HCT116 (cell line): ENCODE results near the gene GPC1. TPM values are rescaled to one million over a fixed set of nuclear protein-coding genes. Genes with fewer than 3 reads are reported as not detected.

Experiments used
- ATAC-seq: fragments of 200-7000 bp; cut with Tn5 transposase; 2 replicates; pipeline ENCODE4 v1.9.1; 2020; ENCODE audit warnings: mild to moderate bottlenecking, moderate library complexity
- BruUV-seq: library from RNA; stranded (reverse); fragments of 400-500 nt; replicated peaks from 2 replicates; lab custom pipeline; 2021; lab: Mats Ljungman, UMichigan
- CTCF ChIA-PET: fragments of 300-600 bp; sonication (Branson Sonifier 250); formaldehyde crosslinking; loops from one replicate; lab custom pipeline; 2021; ENCODE audit warnings: antibody characterized with exemption; lab: Charles Lee
- POLR2A ChIA-PET: fragments of 300-600, 350-600 bp; sonication (Branson Sonifier 250); formaldehyde crosslinking; loops from one replicate; lab custom pipeline; 2021; ENCODE audit warnings: antibody characterized with exemption; lab: Charles Lee
- RAD21 ChIA-PET, 2 experiments: fragments of 300-600 bp; sonication (Branson Sonifier 250); formaldehyde crosslinking; loops; one replicate each; lab custom pipeline; 2023; ENCODE audit warnings: low total read pairs in 2 of 2; ENCODE audit not compliant: uncharacterized antibody in 2 of 2, unreplicated experiment in 2 of 2, low non-redundant PET in 1 of 2; lab: Charles Lee
- DNase-seq: peaks from one replicate; pipeline ENCODE4 v3.0.0-alpha.2; 2010; ENCODE audit warnings: low read depth, low spot score
- H2AFZ ChIP-seq: fragments of 200-600 bp; shearing (Covaris generic), sonication (generic); 2 replicates; pipeline ENCODE4 v1.6.1; 2017; ENCODE audit warnings: low read depth, mixed run types, mixed read lengths, antibody characterized with exemption, low read length; ENCODE audit not compliant: poor library complexity, severe bottlenecking
- H3K27ac ChIP-seq: 2 replicates; pipeline ENCODE4 v1.5.1; 2012; ENCODE audit warnings: low read depth, low read length
- H3K27me3 ChIP-seq: fragments of 200-600 bp; sonication (generic); 2 replicates; pipeline ENCODE4 v1.6.1; 2016; ENCODE audit warnings: mixed run types, low read length, mixed read lengths; ENCODE audit not compliant: insufficient read depth
- H3K36me3 ChIP-seq, 2 experiments: fragments of 200-500 bp in 1 of 2; fragments of 200-600 bp in 1 of 2; sonication (Bioruptor generic) in 1 of 2; sonication (generic) in 1 of 2; 2 replicates each; pipeline versions ENCODE4 v1.5.1 to v1.6.1; 2014 to 2016; ENCODE audit warnings: low read length in 2 of 2, inconsistent platforms in 1 of 2, mixed read lengths in 1 of 2, mixed run types in 1 of 2; ENCODE audit not compliant: insufficient read depth in 2 of 2, control insufficient read depth in 1 of 2
- H3K4me1 ChIP-seq, 2 experiments: fragments of 200-600 bp in 1 of 2; sonication (generic) in 1 of 2; 2 replicates each; pipeline versions ENCODE4 v1.5.1 to v1.6.1; 2012 to 2017; ENCODE audit warnings: low read length in 2 of 2, inconsistent platforms in 1 of 2, mild to moderate bottlenecking in 1 of 2, mixed read lengths in 1 of 2, mixed run types in 1 of 2, moderate library complexity in 1 of 2; ENCODE audit not compliant: insufficient read depth in 2 of 2, control insufficient read depth in 1 of 2
- H3K4me2 ChIP-seq: fragments of 200-600 bp; sonication (generic); 2 replicates; pipeline ENCODE4 v1.6.1; 2017; ENCODE audit warnings: mixed run types, low read length, mixed read lengths
- H3K4me3 ChIP-seq, 2 experiments: fragments of 200-600 bp in 1 of 2; sonication (generic) in 1 of 2; replicated peaks in 1 of 2; 2 replicates each; pipeline ENCODE4 v1.5.1; 2011 to 2016; ENCODE audit warnings: low read length in 2 of 2, control low read depth in 1 of 2, low read depth in 1 of 2, mild to moderate bottlenecking in 1 of 2, mixed read lengths in 1 of 2, mixed run types in 1 of 2
- H3K79me2 ChIP-seq: fragments of 200-600 bp; sonication (generic); 2 replicates; pipeline ENCODE4 v1.6.1; 2017; ENCODE audit warnings: mild to moderate bottlenecking, mixed run types, low read length, moderate library complexity, mixed read lengths; ENCODE audit not compliant: insufficient read depth
- H3K9ac ChIP-seq: fragments of 200-600 bp; sonication (generic); 2 replicates; pipeline ENCODE4 v1.6.1; 2016; ENCODE audit warnings: low read length, mixed read lengths
- H3K9me2 ChIP-seq: fragments of 200-600 bp; sonication (generic), shearing (Covaris generic); 2 replicates; pipeline ENCODE4 v1.6.1; 2017; ENCODE audit warnings: mixed run types, mild to moderate bottlenecking, moderate library complexity; ENCODE audit not compliant: insufficient read depth
- H3K9me3 ChIP-seq, 2 experiments: fragments of 200-500 bp in 1 of 2; fragments of 200-600 bp in 1 of 2; sonication (Bioruptor generic) in 1 of 2; sonication (generic) in 1 of 2; 2 replicates each; pipeline ENCODE4 v1.6.1; 2014 to 2017; ENCODE audit warnings: low read length in 2 of 2, mixed read lengths in 2 of 2, inconsistent platforms in 1 of 2, low read depth in 1 of 2, mild to moderate bottlenecking in 1 of 2, mixed run types in 1 of 2, moderate library complexity in 1 of 2; ENCODE audit not compliant: control insufficient read depth in 1 of 2, insufficient read depth in 1 of 2
- H4K20me1 ChIP-seq: fragments of 200-600 bp; sonication (generic), shearing (Covaris generic); 2 replicates; pipeline ENCODE4 v1.6.1; 2017; ENCODE audit warnings: mixed run types, mild to moderate bottlenecking, moderate library complexity; ENCODE audit not compliant: insufficient read depth
- ATF3 ChIP-seq: IDR thresholded peaks from 2 replicates; pipeline ENCODE4 v1.6.1; 2012
- CBX3 ChIP-seq: IDR thresholded peaks from 2 replicates; pipeline ENCODE4 v1.6.1; 2012; ENCODE audit warnings: low read depth
- EGR1 ChIP-seq: IDR thresholded peaks from 2 replicates; pipeline ENCODE4 v1.6.1; 2012; ENCODE audit warnings: low read depth
- ELF1 ChIP-seq: IDR thresholded peaks from 2 replicates; pipeline ENCODE4 v1.6.1; 2012; ENCODE audit warnings: low read depth, borderline replicate concordance
- EZH2 ChIP-seq: fragments of 200-600 bp; sonication (generic); IDR thresholded peaks from 2 replicates; pipeline ENCODE4 v1.6.1; 2017; ENCODE audit warnings: antibody characterized with exemption, mixed run types
- EZH2phosphoT487 ChIP-seq: fragments of 200-600 bp; IDR thresholded peaks from 2 replicates; pipeline ENCODE4 v1.6.1; 2018; ENCODE audit warnings: antibody characterized with exemption, borderline replicate concordance
- JUND ChIP-seq: IDR thresholded peaks from 2 replicates; pipeline ENCODE4 v1.6.1; 2012
- MAX ChIP-seq: IDR thresholded peaks from 2 replicates; pipeline ENCODE4 v1.6.1; 2012
- POLR2A ChIP-seq: IDR thresholded peaks from 2 replicates; pipeline ENCODE4 v1.7.0; 2011; ENCODE audit warnings: borderline replicate concordance; ENCODE audit not compliant: insufficient read depth, insufficient read length; ENCODE audit errors: extremely low read depth
- POLR2AphosphoS5 ChIP-seq: IDR thresholded peaks from 2 replicates; pipeline ENCODE4 v1.6.1; 2011; ENCODE audit warnings: mild to moderate bottlenecking, low read depth, low read length, moderate library complexity
- RAD21 ChIP-seq: IDR thresholded peaks from 2 replicates; pipeline ENCODE4 v1.6.1; 2012; ENCODE audit warnings: low read depth, mild to moderate bottlenecking
- REST ChIP-seq: IDR thresholded peaks from 2 replicates; pipeline ENCODE4 v1.6.1; 2012; ENCODE audit warnings: low read depth
- SIN3A ChIP-seq: IDR thresholded peaks from 2 replicates; pipeline ENCODE4 v1.6.1; 2012; ENCODE audit warnings: low read depth
- SP1 ChIP-seq: IDR thresholded peaks from 2 replicates; pipeline ENCODE4 v1.6.1; 2012; ENCODE audit warnings: low read depth
- SRF ChIP-seq: IDR thresholded peaks from 2 replicates; pipeline ENCODE4 v1.6.1; 2012; ENCODE audit warnings: low read depth
- TCF7L2 ChIP-seq: IDR thresholded peaks from 2 replicates; pipeline ENCODE4 v1.7.0; 2011; ENCODE audit warnings: borderline replicate concordance, inconsistent platforms; ENCODE audit not compliant: insufficient read depth, insufficient read length; ENCODE audit errors: extremely low read depth
- YY1 ChIP-seq: IDR thresholded peaks from 2 replicates; pipeline ENCODE4 v1.6.1; 2011; ENCODE audit warnings: low read length, low read depth, moderate library complexity, mild to moderate bottlenecking; ENCODE audit not compliant: insufficient replicate concordance; ENCODE audit errors: extremely low read depth
- ZBTB33 ChIP-seq: IDR thresholded peaks from 2 replicates; pipeline ENCODE4 v1.6.1; 2011; ENCODE audit warnings: mild to moderate bottlenecking, low read length, moderate library complexity; ENCODE audit not compliant: insufficient replicate concordance; ENCODE audit errors: extremely low read depth
- ZFX ChIP-seq: fragments of 450-650 bp; IDR thresholded peaks from 2 replicates; pipeline ENCODE4 v1.6.1; 2017
- intact Hi-C: fragments of 100-400 bp; cut with micrococcal nuclease; formaldehyde crosslinking; loops from 2 replicates; pipeline ENCODE4 v1.10.0; 2022
- total RNA-seq: library from RNA; stranded (reverse); gene quantifications from one replicate; pipeline ENCODE4 v1.2.1, GENCODE V29; 2021; ENCODE audit not compliant: unreplicated experiment

GPC1 gene
- total RNA-seq, 1 experiment from 2014 or later = 79.1 TPM

GRCh38 chr2:240505910-240506309 is 70.4 kb downstream of the GPC1 start:
- intact Hi-C loops = no loop called here
- ChIA-PET RAD21 (no interaction called here), CTCF (no interaction called here), POLR2A (no interaction called here)
- H3K4me2 ChIP-seq = no peak overlapping the region
- no peak for DNase-seq
- H3K27ac ChIP-seq = no peak overlapping the region
- H3K4me1 ChIP-seq = no peaks in the 10 kb centered on the region
- no peaks in the 10 kb centered on the region for H3K27me3 ChIP-seq
- H2AFZ ChIP-seq = no peak overlapping the region
- no peaks in the 10 kb centered on the region for H3K9me2 ChIP-seq
- no peaks in the 10 kb centered on the region for H3K9me3 ChIP-seq
- TF ChIP-seq MAX (no peak), TCF7L2 (no peak), YY1 (no peak), EZH2phosphoT487 (no peak), CBX3 (no peak), ZBTB33 (no peak), POLR2AphosphoS5 (no peak), POLR2A (no peak), JUND (no peak), RAD21 (no peak), SIN3A (no peak), SP1 (no peak), EZH2 (no peak), ZFX (no peak), REST (no peak), ELF1 (no peak), ATF3 (no peak), EGR1 (no peak), SRF (no peak)
- TF ChIP-seq, all 23 proteins: peak for 0
- no peaks in the 10 kb centered on the region for H3K36me3 ChIP-seq
- no peak overlapping the region for H3K4me3 ChIP-seq
- no peak overlapping the region for H3K9ac ChIP-seq
- no TSS peak for BruUV-seq
- H3K79me2 ChIP-seq = no peaks in the 10 kb centered on the region
- no peak for ATAC-seq
- no peaks in the 10 kb centered on the region for H4K20me1 ChIP-seq
